GM20000 (cell line): ENCODE measurements around the gene TAPBPL.
"Not testable (repeated sequence)": the region's sequence is repeated elsewhere in the genome, so short reads cannot be mapped to it uniquely, and the experiment has no call there.

Experiments used
- DNase-seq: peaks from one replicate; pipeline ENCODE4 v3.0.0; 2012; ENCODE audit warnings: low spot score
- TF ChIP-seq, protein P1 (sequence below): IDR thresholded peaks from 2 replicates; pipeline ENCODE4 v1.5.1; 2012; ENCODE audit warnings: mild to moderate bottlenecking, control low read depth; ENCODE audit errors: extremely low read depth, missing control alignments

TAPBPL gene

DNA sequence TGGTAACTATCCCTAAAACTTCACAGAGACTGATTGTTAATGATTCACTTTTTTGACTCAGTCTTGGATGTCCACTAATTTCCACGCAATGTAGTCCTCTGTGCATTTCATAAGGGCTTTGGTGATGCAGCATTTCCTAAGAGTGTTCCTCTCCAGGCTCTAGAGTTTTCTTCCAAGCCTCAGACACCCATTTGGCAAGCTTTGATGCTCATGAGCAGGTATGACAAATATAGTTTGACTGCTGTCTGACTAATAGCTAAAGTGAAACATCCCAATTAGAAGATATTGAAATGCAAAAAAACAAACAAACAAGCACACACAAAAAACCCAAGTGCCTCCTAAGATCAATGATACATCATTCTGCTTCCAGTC, 20.1 kb downstream of the TAPBPL start:
- TF ChIP-seq, protein P1, sequence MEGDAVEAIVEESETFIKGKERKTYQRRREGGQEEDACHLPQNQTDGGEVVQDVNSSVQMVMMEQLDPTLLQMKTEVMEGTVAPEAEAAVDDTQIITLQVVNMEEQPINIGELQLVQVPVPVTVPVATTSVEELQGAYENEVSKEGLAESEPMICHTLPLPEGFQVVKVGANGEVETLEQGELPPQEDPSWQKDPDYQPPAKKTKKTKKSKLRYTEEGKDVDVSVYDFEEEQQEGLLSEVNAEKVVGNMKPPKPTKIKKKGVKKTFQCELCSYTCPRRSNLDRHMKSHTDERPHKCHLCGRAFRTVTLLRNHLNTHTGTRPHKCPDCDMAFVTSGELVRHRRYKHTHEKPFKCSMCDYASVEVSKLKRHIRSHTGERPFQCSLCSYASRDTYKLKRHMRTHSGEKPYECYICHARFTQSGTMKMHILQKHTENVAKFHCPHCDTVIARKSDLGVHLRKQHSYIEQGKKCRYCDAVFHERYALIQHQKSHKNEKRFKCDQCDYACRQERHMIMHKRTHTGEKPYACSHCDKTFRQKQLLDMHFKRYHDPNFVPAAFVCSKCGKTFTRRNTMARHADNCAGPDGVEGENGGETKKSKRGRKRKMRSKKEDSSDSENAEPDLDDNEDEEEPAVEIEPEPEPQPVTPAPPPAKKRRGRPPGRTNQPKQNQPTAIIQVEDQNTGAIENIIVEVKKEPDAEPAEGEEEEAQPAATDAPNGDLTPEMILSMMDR, result no peak
- no peak for DNase-seq

- DNase-seq, result no peak
- TF ChIP-seq, protein P1, result no peak
These were observed 20.6 kb downstream of the TAPBPL start for GRCh38 chr12:6472491-6472890.

GRCh38 chr12:6475233-6475975, 23.6 kb downstream of the TAPBPL start:
- DNase-seq, result not testable (repeated sequence)

DNA sequence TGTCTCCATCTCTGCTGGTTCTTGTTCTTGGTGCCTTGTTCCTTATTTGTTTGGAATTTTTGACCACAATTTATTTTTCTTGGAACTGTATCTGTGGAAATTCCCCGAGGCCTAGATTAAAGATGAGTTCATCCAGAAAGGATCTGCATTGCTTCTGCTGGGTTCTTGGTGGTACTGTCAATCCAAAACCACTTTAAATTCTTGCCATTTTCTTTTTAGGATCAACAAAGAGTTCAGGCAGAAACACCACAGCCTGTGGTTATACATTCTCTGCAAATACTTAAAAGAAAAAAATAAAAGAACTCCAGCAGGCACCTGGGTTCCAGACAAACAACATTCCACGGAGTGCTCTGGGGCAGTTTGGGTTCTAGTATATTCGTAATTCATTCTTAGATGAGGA, 24.6 kb downstream of the TAPBPL start:
- TF ChIP-seq, protein P1, result no peak
- DNase-seq, result no peak

DNA sequence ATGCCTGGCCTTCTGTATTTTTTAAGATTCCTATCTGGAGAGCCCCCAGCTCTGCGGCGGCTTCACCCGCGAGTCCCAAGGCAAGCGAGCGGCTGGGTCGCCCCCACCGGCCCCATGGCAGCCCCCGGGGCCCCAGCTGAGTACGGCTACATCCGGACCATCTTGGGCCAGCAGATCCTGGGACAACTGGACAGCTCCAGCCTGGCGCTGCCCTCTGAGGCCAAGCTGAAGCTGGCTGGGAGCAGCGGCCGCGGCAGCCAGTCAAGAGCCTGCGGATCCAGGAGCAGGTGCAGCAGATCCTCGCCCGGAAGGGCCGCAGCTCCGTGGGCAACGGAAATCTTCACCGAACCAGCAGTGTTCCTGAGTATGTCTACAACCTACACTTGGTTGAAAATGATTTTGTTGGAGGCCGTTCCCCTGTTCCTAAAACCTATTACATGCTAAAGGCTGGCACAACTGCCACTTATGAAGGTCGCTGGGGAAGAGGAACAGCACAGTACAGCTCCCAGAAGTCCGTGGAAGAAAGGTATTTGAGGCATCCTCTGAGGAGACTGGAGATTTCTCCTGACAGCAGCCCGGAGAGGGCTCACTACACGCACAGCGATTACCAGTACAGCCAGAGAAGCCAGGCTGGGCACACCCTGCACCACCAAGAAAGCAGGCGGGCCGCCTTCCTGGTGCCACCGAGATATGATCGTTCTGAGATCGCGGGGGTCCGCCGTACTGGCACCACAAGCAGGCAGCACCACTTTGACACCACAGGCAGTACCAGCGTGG, 25.9 kb downstream of the TAPBPL start:
- DNase-seq, result not testable (repeated sequence)

DNA sequence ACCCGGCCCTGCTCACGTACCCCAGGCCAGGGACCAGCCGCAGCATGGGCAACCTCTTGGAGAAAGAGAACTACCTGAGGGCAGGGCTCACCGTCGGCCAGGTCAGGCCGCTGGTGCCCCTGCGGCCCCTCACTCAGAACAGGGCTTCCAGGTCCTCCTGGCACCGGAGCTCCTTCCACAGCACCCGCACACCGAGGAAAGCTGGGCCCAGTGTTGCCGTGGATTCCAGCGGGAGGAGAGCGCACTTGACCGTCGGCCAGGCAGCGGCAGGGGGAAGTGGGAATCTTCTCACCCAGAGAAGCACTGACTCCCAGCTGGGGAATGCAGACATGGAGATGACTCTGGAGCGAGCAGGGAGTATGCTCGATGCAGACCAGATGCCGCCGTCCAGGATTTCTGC, 26.6 kb downstream of the TAPBPL start:
- TF ChIP-seq, protein P1, result no peak

DNA sequence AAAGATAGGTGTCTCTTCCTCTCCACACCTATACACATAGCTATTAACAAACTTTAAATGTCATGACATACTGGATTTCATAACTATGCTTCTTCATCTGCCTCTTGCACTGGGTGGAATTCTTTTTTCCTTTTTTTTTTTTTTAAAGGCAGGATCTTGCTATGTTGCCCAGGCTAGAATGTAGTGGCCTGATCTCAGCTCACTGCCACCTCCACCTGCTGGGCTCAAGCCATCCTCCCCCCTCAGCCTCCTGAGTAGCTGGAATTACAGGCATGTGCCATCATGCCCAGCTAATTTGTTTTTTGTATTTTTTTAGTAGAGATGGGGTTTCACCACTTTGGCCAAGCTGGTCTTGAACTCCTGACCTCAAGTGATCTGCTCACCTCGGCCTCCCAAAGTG, 36.4 kb downstream of the TAPBPL start:
- TF ChIP-seq, protein P1, result no peak

More for the DNA sequence above, 26.6 kb downstream of the TAPBPL start:
- DNase-seq, result no peak

DNA sequence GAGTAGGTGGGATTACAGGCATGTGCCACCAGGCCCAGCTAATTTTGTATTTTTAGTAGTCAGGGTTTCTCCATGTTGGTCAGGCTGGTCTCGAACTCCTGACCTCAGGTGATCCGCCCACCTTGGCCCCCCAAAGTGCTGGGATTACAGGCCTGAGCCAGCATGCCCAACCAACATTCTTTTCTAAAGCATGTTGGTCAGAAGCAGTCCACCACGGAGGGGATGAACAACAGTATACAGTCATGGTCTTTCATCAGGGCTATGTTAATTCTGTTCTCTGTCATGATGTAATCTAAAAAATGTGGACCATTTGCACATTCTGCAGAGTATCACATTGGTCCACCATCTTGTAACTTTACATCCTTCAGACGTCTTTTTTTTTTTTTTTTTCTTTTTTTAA, 37.6 kb downstream of the TAPBPL start:
- no peak for DNase-seq

More for the DNA sequence above, 36.4 kb downstream of the TAPBPL start:
- no peak for DNase-seq

DNA sequence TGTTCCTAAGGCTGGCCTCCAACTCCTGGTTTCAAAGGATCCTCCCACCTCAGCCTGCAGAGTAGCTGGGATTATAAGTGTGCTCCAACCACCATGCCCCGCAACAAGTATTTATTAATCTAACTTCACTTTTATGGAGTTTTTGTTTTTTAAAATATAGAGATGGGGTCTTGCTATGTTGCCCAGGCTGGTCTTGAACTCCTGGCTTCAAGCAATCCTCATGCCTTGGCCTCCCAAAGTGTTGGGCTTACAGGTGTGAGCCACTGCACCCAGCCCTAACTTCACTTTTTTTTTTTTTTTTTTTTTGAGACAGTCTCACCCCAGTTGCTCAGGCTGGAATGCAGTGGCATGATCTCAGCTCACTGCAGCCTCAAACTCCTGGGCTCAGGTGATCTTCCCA, 38.8 kb downstream of the TAPBPL start:
- not testable (repeated sequence) for DNase-seq

More for the DNA sequence above, 37.6 kb downstream of the TAPBPL start:
- TF ChIP-seq, protein P1, result no peak
